GM19035 (cell line): ENCODE data around the gene MSRB3.

Source experiments
- ATAC-seq: cut with Tn5 transposase; IDR thresholded peaks from one replicate; pipeline ENCODE4 v1.9.1; 2021; ENCODE audit not compliant: unreplicated experiment

MSRB3 gene

DNA sequence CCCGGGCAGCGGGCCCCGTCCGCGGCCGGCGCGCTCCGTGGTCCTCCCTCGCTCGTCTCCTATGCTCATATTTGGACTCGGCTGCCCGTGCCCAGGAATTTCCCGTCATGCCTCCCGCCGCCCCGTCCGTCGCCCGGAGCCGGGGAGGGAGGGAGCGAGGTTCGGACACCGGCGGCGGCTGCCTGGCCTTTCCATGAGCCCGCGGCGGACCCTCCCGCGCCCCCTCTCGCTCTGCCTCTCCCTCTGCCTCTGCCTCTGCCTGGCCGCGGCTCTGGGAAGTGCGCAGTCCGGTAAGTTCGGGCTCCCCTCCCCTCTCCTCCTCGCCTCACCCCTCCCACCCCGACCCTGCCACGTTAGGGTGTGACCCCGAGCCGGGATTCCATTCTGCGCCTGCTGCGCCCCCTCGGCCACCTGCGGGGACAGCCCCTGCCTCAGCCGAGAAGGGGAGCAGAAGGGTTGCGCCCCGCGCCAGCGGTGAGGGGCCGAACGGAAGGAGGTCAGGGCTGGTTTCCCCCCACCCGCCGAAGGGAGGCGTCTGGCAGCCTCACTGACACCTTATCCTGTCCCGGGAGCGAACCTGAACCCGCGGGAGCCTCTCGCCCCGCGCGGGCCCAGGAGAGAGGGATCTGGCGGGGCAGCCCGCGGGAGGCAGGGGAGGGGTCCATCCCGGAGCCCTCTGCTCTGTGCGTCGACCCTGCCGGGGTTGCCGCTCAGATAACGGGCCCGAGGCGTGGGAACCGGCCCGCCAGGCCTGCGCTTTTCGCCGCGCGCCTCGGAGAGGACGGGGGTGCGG lies at the start of gene MSRB3:
Gene MSRB3, plus strand, starts transcription at position 108 of the 793 bp plus-strand sequence. CDS start 29,897 bp downstream, outside the sequence.
- peak; percentile 81 for ATAC-seq

- no peak for ATAC-seq
Measured at GRCh38 chr12:65229441-65229840, 49.0 kb upstream of the MSRB3 start.

DNA sequence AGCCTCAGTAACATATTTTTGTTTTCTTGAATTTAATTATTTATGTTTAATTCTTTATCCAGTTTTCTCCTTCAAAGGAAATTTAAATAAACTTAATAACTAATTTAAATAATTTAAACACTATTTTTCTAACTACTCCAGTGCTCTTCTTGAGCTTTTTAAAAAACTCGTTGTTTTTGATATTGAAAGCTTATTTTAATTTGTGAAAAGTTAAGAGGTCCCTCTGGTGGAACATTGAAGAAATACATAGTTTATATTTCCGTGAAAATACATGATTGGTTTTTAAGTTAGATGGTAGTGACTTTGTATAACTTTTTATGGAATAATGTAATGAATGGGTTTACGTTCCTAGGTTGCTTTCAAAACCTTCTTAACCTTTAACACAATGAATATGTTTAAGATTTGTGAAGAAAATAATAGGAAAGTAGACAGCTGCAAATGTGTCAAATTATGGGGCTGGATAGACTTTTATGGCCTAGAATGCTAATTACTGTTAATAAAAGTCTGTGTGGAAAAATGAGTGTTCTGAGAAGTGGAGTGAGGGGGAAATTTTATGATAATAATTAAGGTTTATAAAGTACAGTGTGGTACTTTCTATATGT lies 45.9 kb upstream of the MSRB3 start:
- no peak for ATAC-seq

DNA sequence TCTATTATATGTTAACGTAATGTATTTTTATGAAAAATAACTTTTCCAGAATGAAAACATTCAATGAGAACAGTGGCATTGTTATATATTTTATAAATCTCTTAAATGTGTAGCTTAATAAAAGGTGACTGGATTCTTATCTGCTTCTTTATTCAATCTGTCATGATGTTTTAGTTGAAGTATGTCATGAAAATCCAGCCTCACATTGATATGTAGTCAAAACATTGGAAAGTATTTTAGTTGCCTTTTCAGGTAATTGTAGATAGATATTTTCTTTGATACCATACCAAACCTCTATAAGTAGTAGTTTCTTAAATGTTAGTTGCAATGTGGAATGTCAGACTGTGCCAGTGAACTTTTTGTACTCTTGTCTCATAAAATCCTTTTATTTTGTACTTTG lies 41.3 kb upstream of the MSRB3 start:
- ATAC-seq = no peak

DNA sequence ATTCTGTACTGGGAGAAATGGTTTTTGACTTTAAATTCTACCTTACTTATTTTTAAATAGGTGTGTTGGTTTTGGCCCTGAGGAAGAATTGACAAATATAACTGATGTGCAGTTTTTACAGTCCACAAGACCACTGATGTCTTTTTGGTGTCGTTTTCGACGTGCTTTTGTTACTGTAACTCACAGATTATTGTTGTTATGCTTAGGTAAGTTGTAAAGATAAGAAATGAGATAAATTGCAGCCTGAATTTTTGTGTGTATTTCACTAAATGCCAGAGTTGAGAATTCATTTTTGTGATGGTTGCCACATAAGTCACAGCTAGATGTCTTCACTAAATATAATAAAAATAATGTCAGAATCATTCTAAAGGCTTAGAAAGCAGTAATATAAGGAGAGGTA lies 39.9 kb upstream of the MSRB3 start:
- ATAC-seq = no peak

GRCh38 chr12:65248656-65249633 lies 29.5 kb upstream of the MSRB3 start:
- ATAC-seq = no peak

DNA sequence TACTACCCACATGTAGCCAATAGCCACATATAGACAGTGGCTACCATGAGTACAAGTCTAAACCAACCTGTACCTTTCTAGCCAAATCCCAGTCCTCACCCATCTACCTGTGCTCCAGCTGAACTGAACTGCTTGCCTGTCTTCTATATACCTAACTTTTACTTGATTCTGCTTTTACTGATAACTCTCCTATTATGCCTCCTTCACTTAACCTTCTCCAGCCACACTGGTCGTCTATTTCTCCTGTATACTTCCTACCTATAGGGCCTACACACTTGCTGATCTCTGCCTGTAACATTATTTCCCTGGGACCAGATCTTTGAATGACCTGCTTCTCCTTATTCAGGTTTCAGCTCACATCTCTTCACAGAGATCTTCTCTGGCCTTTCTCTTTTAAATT lies 26.0 kb upstream of the MSRB3 start:
- no peak for ATAC-seq

GRCh38 chr12:65257986-65258385 lies 20.5 kb upstream of the MSRB3 start:
- ATAC-seq = no peak

- ATAC-seq = no peak
Measured at GRCh38 chr12:65259501-65259900, 19.0 kb upstream of the MSRB3 start.

GRCh38 chr12:65263777-65264176 lies 14.7 kb upstream of the MSRB3 start:
- ATAC-seq = no peak

- ATAC-seq = no peak
Measured at GRCh38 chr12:65266408-65266807, 12.1 kb upstream of the MSRB3 start.

DNA sequence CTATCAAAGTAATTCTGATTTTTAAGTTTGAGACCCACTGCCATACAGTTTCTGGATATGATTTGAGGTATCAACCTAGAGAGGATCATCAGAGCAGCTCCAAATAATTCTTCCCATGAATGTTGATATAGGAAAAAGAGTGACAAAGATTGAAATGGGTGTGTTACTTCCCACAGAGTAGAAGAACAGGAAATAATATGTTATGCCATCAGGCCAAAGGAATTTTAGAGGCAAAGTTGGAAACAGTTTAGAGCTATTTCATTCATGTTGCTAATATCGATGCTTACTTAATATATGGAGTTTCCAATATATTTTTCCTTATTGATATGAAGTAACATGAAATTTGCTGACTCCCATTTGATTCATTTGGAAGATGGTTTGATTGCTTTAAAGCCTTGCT lies 8.9 kb upstream of the MSRB3 start:
- ATAC-seq = no peak

DNA sequence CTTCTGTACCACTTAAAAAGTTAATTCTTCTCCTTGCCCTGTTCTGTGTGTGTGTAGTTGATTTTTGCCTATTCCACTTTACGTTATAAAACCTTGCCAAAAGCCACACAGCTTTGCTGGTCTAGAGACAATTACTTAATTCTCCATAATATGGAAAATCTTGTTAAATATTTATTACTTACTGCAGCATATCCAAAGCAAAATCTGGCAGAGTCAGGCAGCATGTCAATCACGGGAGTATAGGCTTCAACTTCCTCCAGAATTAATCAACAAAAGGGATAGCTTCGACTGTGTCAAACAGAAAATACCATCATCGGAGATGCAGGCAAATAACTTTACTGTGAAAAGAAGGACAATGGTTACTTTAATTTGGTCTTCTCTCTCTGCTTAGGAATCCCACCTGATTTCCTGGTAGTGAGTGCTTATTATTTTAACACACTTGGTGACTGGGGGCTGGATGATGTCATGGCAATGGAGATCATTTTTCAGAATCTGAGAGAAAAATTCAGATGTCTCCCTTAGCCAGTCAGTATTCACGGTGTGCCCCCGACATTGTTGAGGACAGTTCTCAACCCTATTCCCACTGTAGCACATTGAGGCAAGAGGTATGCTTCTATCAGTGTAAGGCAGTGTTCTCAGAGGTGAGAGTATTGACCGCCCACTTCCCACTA lies 3.7 kb upstream of the MSRB3 start:
- ATAC-seq = no peak

DNA sequence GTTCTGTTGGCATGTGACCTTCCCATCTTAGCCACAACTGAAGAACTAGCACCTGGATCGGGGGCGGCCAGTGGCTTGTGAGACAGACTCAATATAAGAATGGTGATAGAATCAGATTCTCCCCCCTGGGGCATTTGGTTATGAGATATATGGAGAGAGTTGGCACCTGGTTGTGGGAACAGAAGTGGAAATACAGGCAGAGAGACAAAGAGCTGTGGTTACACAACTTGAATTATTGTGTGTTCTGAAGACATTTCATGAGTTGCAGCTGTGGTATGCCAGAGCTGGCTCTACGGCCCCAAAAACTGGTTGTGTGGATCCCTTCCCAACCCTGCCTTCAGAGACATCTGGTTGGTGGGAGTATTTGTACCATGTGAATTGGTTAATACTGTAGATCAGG lies 2.9 kb upstream of the MSRB3 start:
- ATAC-seq = no peak

DNA sequence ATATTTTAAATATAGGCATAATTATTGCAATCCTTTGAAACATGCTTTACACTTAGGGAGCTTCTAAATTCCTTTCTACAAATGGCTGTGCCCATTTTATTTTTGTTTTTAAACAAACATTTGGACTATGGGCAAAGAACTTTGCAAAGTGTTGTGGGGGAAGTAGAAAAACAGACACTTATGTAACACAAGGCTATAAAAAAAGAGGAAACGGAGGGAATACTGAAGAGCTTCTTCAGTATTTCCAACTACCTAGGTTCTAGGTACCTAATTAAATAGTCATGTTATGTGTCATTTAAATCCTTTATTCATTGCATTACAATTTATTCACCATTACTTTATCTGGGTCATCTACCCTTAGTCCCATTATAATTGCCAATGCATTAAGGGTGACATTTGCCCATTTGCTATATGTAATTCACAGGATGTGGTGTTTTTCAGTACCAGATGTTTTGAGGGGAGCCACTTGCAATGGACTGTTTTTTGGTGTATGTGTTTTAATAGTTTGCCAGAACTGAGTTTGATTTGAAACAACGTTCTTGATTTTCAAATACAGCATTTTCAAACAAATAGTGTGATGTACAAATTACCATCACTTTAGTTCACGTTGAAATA lies 1.5 kb upstream of the MSRB3 start:
- ATAC-seq = no peak

- no peak for ATAC-seq
Measured at GRCh38 chr12:65277994-65278575, 398 bp upstream of the MSRB3 start.

- ATAC-seq = no peak
Measured at GRCh38 chr12:65279369-65280112, 1.1 kb downstream of the MSRB3 start.

DNA sequence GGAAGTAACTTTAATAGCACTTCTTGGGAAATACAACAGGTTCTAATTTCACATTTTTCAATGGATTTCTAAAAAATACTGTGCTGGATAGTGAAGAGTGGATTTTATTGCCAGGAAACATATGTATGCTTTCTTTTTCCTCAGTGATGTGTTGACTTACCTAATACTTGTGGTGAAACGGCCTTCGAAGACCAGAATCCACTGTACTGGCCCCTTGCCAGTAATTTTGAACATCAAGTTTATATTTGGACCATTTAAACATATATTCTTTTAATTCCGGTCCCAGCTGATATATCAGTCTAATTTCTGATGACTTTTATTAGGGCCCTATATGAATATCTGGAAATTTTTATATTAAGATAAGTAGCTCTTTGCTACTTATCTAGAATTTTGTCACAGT lies 1.8 kb downstream of the MSRB3 start:
- ATAC-seq = no peak

DNA sequence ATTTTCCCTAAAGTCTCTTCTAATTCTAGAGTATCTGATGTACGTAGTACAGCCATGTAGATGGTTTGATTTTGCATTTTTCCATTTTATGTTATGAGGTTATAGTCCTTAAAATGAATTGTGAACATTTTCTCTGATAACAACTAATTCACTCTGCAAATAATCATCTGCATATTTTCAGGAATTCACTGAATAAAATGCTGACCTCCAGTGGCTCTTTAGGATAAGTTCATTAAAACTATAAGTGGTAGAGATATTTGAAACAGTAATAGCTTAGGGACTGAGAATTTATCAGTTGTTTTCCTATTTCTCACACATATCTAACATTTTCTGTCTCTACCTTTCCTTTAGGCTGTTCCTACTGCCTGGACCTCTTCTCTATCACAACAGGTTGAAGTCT lies 4.4 kb downstream of the MSRB3 start:
- ATAC-seq = no peak
